Ovary (tissue), 9 donors: Measurements from ENCODE around the gene KCNAB2. TPM values are rescaled to one million over a fixed set of nuclear protein-coding genes. Genes with fewer than 3 reads are reported as not detected.

Experiments
- DNase-seq, 5 donors: peaks; one replicate each; pipeline ENCODE4 v3.0.0-alpha.2; 2019 to 2020
- H3K27ac ChIP-seq, 2 donors: fragments of 200-600 bp; one replicate each; pipeline versions ENCODE4 v1.5.1 to v1.8.0; 2019 to 2022
- H3K27me3 ChIP-seq: fragments of 200-600 bp; one replicate; pipeline ENCODE4 v1.8.0; 2022
- H3K36me3 ChIP-seq: fragments of 200-600 bp; sonication (generic); one replicate; pipeline ENCODE4 v1.5.1; 2019
- H3K4me1 ChIP-seq: one replicate; pipeline ENCODE4 v1.8.1; 2013; ENCODE audit warnings: mild to moderate bottlenecking, moderate library complexity; ENCODE audit not compliant: insufficient read depth
- H3K4me3 ChIP-seq: fragments of 200-600 bp; sonication (generic); one replicate; pipeline ENCODE4 v1.5.1; 2017
- H3K9me3 ChIP-seq, 2 donors: fragments of 200-600 bp in 1 of 2; sonication (generic) in 1 of 2; one replicate each; pipeline versions ENCODE4 v1.5.1 to v1.8.1; 2013 to 2019; ENCODE audit warnings: mild to moderate bottlenecking in 1 of 2, moderate library complexity in 1 of 2
- EP300 ChIP-seq: sonication (generic); formaldehyde crosslinking; IDR thresholded peaks from one replicate; pipeline ENCODE4 v1.6.1; 2017; ENCODE audit warnings: antibody characterized with exemption
- POLR2A ChIP-seq: fragments of 450-650 bp; IDR thresholded peaks from one replicate; pipeline ENCODE4 v1.6.1; 2017; ENCODE audit warnings: antibody characterized with exemption, mild to moderate bottlenecking, moderate library complexity
- WGBS, 3 donors: extraction: QIAGEN DNeasy Blood & Tissue Kit in 1 of 3; methylation state at CpG; one replicate each; pipeline versions ENCODE4 v1.1.5 to v1.1.7; 2013 to 2017; 5-methylcytosine and 5-hydroxymethylcytosine counted together
- intact Hi-C, 4 donors: fragments of 100-400 bp; cut with DNase I; formaldehyde crosslinking; loops; one replicate each; pipeline versions ENCODE4 v1.11.0 to v1.15.1; 2022 to 2023
- polyA plus RNA-seq, 2 donors: library from polyadenylated mRNA; stranded (reverse); fragments of 200-250 nt in 1 of 2; fragments of 350-450 nt in 1 of 2; fragmentation: Illumina TruSeq in 1 of 2; extraction: RNeasy Lipid Tissue Mini Kit (QIAGEN cat#74804) in 1 of 2; gene quantifications; one replicate each; pipeline ENCODE4 v1.2.3, GENCODE V29; 2013 to 2014
- total RNA-seq, 7 donors: library from RNA; depleted of rRNA in 2 of 7; stranded (reverse); fragments of >200 nt in 2 of 7; fragmentation: NEBNext Ultra II Directional in 3 of 7; extraction: Animal tissue kit (Norgen Biotek cat#: 25700) in 3 of 7; gene quantifications; one replicate each; pipeline versions ENCODE4 v1.1.0 to v1.2.4, GENCODE V29; 2016 to 2023
- TF ChIP-seq, protein P1 (sequence below), 3 donors: fragments of 450-650 bp in 2 of 3; fragments of 200-600 bp in 1 of 3; IDR thresholded peaks; one replicate each; pipeline versions ENCODE4 v1.5.1 to v1.8.0; 2016 to 2022; ENCODE audit warnings: antibody characterized with exemption in 3 of 3, mild to moderate bottlenecking in 1 of 3
- donor health status: DM: no; HTN: no; CAD: no; lungs with moderate emphysema.
- donor health status: DM: no; HTN: no; CAD: no.
- donor health status: Bipolar disorder and iron deficiency.
- donor health status: DM: yes; HTN: yes; CAD: no.
- donor health status: DM: no; HTN: no; CAD: no.
- donor health status: DM: yes; HTN: yes; CAD: no.

Gene KCNAB2
- total and polyA plus RNA-seq, 9 donors, result 2.9 to 18.3 (median 7.1) TPM

- no peak for TF ChIP-seq POLR2A
- TF ChIP-seq EP300, result no peak
- TF ChIP-seq, protein P1, sequence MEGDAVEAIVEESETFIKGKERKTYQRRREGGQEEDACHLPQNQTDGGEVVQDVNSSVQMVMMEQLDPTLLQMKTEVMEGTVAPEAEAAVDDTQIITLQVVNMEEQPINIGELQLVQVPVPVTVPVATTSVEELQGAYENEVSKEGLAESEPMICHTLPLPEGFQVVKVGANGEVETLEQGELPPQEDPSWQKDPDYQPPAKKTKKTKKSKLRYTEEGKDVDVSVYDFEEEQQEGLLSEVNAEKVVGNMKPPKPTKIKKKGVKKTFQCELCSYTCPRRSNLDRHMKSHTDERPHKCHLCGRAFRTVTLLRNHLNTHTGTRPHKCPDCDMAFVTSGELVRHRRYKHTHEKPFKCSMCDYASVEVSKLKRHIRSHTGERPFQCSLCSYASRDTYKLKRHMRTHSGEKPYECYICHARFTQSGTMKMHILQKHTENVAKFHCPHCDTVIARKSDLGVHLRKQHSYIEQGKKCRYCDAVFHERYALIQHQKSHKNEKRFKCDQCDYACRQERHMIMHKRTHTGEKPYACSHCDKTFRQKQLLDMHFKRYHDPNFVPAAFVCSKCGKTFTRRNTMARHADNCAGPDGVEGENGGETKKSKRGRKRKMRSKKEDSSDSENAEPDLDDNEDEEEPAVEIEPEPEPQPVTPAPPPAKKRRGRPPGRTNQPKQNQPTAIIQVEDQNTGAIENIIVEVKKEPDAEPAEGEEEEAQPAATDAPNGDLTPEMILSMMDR (IDR thresholded peaks at IDR 0.05), result no peak
- Histone ChIP-seq H3K27me3 (no peaks in the 10 kb centered on the region), H3K4me3 (no peak overlapping the region), H3K36me3 (no peaks in the 10 kb centered on the region), H3K9me3 (no peaks in the 10 kb centered on the region), H3K27ac (no peak overlapping the region), H3K4me1 (no peaks in the 10 kb centered on the region)
- no peak for DNase-seq
- WGBS, 3 donors, result 73 to 75% (median 73%) methylated on average over 13 of the region's 13 CpGs
- intact Hi-C loops, result no loop called here
These were observed 66.5 kb downstream of the KCNAB2 start for GRCh38 chr1:6111991-6112689.

DNA sequence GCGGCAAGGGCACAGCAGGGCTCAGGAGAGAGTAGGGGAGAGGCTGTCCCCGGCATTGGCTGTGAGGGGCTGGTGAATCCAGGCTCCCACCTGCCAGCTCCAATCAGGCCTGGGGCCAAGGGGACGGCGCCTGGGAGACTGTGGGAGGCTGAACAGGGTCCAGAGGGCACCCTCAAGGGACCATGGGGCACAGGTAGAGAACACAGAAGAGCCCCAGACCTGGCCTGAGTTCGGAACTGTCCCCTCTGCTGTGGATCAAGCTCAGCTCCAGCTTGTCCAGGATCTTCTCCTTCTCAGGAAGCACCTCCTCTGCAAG lies 67.0 kb downstream of the KCNAB2 start:
- no peak overlapping the region for H3K4me3 ChIP-seq
- H3K36me3 ChIP-seq, result no peaks in the 10 kb centered on the region
- no peaks in the 10 kb centered on the region for H3K9me3 ChIP-seq
- 52 to 74% (median 58%) methylated on average over 5 of the region's 5 CpGs for WGBS, 3 donors
- TF ChIP-seq POLR2A (no peak), EP300 (no peak)
- TF ChIP-seq, protein P1 (IDR thresholded peaks at IDR 0.05), result no peak
- no peak overlapping the region for H3K27ac ChIP-seq
- H3K4me1 ChIP-seq, result no peaks in the 10 kb centered on the region
- H3K27me3 ChIP-seq, result no peaks in the 10 kb centered on the region
- intact Hi-C loops, result no loop called here
- DNase-seq, result no peak

GRCh38 chr1:6113116-6113515 lies 67.4 kb downstream of the KCNAB2 start:
- Histone ChIP-seq H3K36me3 (no peaks in the 10 kb centered on the region), H3K27ac (no peak overlapping the region), H3K4me1 (no peaks in the 10 kb centered on the region), H3K27me3 (no peaks in the 10 kb centered on the region), H3K4me3 (no peak overlapping the region), H3K9me3 (no peaks in the 10 kb centered on the region)
- TF ChIP-seq, protein P1 (IDR thresholded peaks at IDR 0.05), result no peak
- TF ChIP-seq EP300 (no peak), POLR2A (no peak)
- DNase-seq, result no peak
- WGBS, 3 donors, result 64 to 75% (median 74%) methylated on average over 10 of the region's 10 CpGs
- intact Hi-C loops, result no loop called here

- no peaks in the 10 kb centered on the region for H3K36me3 ChIP-seq
- TF ChIP-seq EP300, result no peak
- TF ChIP-seq, protein P1 (IDR thresholded peaks at IDR 0.05), result no peak
- TF ChIP-seq POLR2A, result no peak
- H3K27me3 ChIP-seq, result no peaks in the 10 kb centered on the region
- no peak for DNase-seq
- H3K9me3 ChIP-seq, result no peaks in the 10 kb centered on the region
- H3K4me3 ChIP-seq, result no peak overlapping the region
- H3K27ac ChIP-seq, result no peak overlapping the region
- 79 to 85% (median 85%) methylated on average over 14 of the region's 14 CpGs for WGBS, 3 donors
- H3K4me1 ChIP-seq, result no peaks in the 10 kb centered on the region
- intact Hi-C loops, result no loop called here
These were observed 68.1 kb downstream of the KCNAB2 start for GRCh38 chr1:6113745-6114144.
